Mesothelial cell of epicardium (in vitro differentiated cells): ENCODE measurements around the gene KANSL3. TPM values are rescaled to one million over a fixed set of nuclear protein-coding genes. Genes with fewer than 3 reads are reported as not detected.
"Not testable (repeated sequence)": the region's sequence is repeated elsewhere in the genome, so short reads cannot be mapped to it uniquely, and the experiment has no call there.

Experiments
- DNase-seq, 2 experiments: peaks; one replicate each; pipeline ENCODE4 v3.0.0; 2021; ENCODE audit warnings: low spot score in 2 of 2; ENCODE audit not compliant: unreplicated experiment in 2 of 2
- H3K27ac Mint-ChIP-seq: 2 replicates; pipeline ENCODE4 v1.8.0; 2021; ENCODE audit warnings: mixed read lengths
- H3K27me3 Mint-ChIP-seq: 2 replicates; pipeline ENCODE4 v1.8.0; 2021; ENCODE audit warnings: low read depth, mixed read lengths
- H3K36me3 Mint-ChIP-seq: 2 replicates; pipeline ENCODE4 v1.8.0; 2021; ENCODE audit warnings: mixed read lengths
- H3K4me1 Mint-ChIP-seq: 2 replicates; pipeline ENCODE4 v1.8.0; 2021; ENCODE audit warnings: mixed read lengths
- H3K4me3 Mint-ChIP-seq: 2 replicates; pipeline ENCODE4 v1.8.0; 2021; ENCODE audit warnings: mild to moderate bottlenecking, moderate library complexity, mixed read lengths
- H3K9me3 Mint-ChIP-seq: 2 replicates; pipeline ENCODE4 v1.8.0; 2021; ENCODE audit warnings: mixed read lengths
- CTCF ChIP-seq: fragments of 200-600 bp; sonication (generic); IDR thresholded peaks from one replicate; pipeline ENCODE4 v1.5.0; 2021; ENCODE audit warnings: antibody characterized with exemption; ENCODE audit not compliant: unreplicated experiment
- total RNA-seq: library from RNA; stranded (reverse); gene quantifications from 3 replicates; pipeline ENCODE4 v1.2.1, GENCODE V29; 2021

The KANSL3 gene
- total RNA-seq, 1 donor from 2014 or later = 68.1 TPM

GRCh38 chr2:96564563-96564962 is 73.5 kb downstream of the KANSL3 start:
- no peaks in the 10 kb centered on the region for H3K27me3 Mint-ChIP-seq
- peaks cover 8% of the 10 kb centered on the region for H3K9me3 Mint-ChIP-seq
- TF ChIP-seq CTCF = no peak
- no peaks in the 10 kb centered on the region for H3K4me1 Mint-ChIP-seq
- no peak overlapping the region for H3K27ac Mint-ChIP-seq
- DNase-seq = no peak
- H3K4me3 Mint-ChIP-seq = no peak overlapping the region
- no peaks in the 10 kb centered on the region for H3K36me3 Mint-ChIP-seq

- Mint-ChIP-seq H3K27me3 (no peaks in the 10 kb centered on the region), H3K4me3 (no peak overlapping the region), H3K4me1 (no peaks in the 10 kb centered on the region), H3K27ac (no peak overlapping the region), H3K9me3 (peaks cover 8% of the 10 kb centered on the region), H3K36me3 (no peaks in the 10 kb centered on the region)
- no peak for DNase-seq
- TF ChIP-seq CTCF = no peak
Measured at GRCh38 chr2:96564026-96564425, 74.1 kb downstream of the KANSL3 start.

- H3K4me1 Mint-ChIP-seq = no peaks in the 10 kb centered on the region
- H3K27me3 Mint-ChIP-seq = no peaks in the 10 kb centered on the region
- H3K27ac Mint-ChIP-seq = no peak overlapping the region
- no peak overlapping the region for H3K4me3 Mint-ChIP-seq
- H3K36me3 Mint-ChIP-seq = no peaks in the 10 kb centered on the region
- H3K9me3 Mint-ChIP-seq = peaks cover 8% of the 10 kb centered on the region
- TF ChIP-seq CTCF = no peak
- no peak for DNase-seq
Measured at GRCh38 chr2:96558485-96558884, 79.6 kb downstream of the KANSL3 start.

- H3K4me1 Mint-ChIP-seq = no peaks in the 10 kb centered on the region
- no peak overlapping the region for H3K4me3 Mint-ChIP-seq
- peaks cover 7% of the 10 kb centered on the region for H3K9me3 Mint-ChIP-seq
- H3K36me3 Mint-ChIP-seq = no peaks in the 10 kb centered on the region
- H3K27me3 Mint-ChIP-seq = no peaks in the 10 kb centered on the region
- TF ChIP-seq CTCF = no peak
- DNase-seq = no peak
- no peak overlapping the region for H3K27ac Mint-ChIP-seq
Measured at GRCh38 chr2:96558061-96558460, 80.1 kb downstream of the KANSL3 start.

- not testable (repeated sequence) for H3K36me3 Mint-ChIP-seq, H3K9me3 Mint-ChIP-seq, H3K4me3 Mint-ChIP-seq, DNase-seq, H3K27me3 Mint-ChIP-seq, H3K27ac Mint-ChIP-seq, H3K4me1 Mint-ChIP-seq
Measured at GRCh38 chr2:96557421-96557820, 80.7 kb downstream of the KANSL3 start.

- Mint-ChIP-seq H3K9me3 (no peaks in the 10 kb centered on the region), H3K36me3 (no peaks in the 10 kb centered on the region), H3K27me3 (no peaks in the 10 kb centered on the region), H3K4me1 (no peaks in the 10 kb centered on the region), H3K4me3 (no peak overlapping the region), H3K27ac (no peak overlapping the region)
- no peak for TF ChIP-seq CTCF
- no peak for DNase-seq
Measured at GRCh38 chr2:96556441-96557330, 81.4 kb downstream of the KANSL3 start.
